Right lobe of liver (tissue), 4 donors: ENCODE data around the gene ZKSCAN7.

Experiments
- POLR2A ChIP-seq: fragments of 450-650 bp; IDR thresholded peaks from one replicate; pipeline ENCODE4 v1.6.1; 2017; ENCODE audit warnings: antibody characterized with exemption, mild to moderate bottlenecking
- TF ChIP-seq, protein P1 (sequence below), 4 donors: fragments of 200-600 bp in 3 of 4; fragments of 450-650 bp in 1 of 4; IDR thresholded peaks; one replicate each; pipeline versions ENCODE4 v1.5.1 to v1.8.0; 2016 to 2022; ENCODE audit warnings: antibody characterized with exemption in 4 of 4, mild to moderate bottlenecking in 2 of 4
- donor health status: DM: no; HTN: no; CAD: no.
- donor health status: DM: no; HTN: no; CAD: no.
- donor health status: DM: no; HTN: yes; CAD: no.

DNA sequence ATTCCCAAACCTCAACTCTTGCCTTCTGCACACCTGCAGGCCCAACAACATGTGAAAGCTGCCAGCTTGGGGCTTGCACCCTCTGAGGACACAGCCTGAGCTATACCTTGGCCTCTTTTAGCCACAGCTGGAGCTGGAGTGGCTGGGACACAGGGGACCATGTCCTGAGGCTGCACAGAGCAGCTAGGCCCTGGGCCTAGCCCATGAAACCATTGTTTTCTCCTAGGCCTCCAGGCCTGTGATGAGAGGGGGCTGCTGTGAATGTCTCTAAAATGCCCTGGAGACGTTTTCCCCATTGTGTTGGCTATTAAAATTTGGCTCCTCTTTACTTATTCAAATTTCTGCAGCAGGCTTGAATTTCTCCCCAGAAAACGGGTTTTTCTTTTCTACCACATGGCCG is 7.2 kb downstream of the ZKSCAN7 start:
- TF ChIP-seq, protein P1, sequence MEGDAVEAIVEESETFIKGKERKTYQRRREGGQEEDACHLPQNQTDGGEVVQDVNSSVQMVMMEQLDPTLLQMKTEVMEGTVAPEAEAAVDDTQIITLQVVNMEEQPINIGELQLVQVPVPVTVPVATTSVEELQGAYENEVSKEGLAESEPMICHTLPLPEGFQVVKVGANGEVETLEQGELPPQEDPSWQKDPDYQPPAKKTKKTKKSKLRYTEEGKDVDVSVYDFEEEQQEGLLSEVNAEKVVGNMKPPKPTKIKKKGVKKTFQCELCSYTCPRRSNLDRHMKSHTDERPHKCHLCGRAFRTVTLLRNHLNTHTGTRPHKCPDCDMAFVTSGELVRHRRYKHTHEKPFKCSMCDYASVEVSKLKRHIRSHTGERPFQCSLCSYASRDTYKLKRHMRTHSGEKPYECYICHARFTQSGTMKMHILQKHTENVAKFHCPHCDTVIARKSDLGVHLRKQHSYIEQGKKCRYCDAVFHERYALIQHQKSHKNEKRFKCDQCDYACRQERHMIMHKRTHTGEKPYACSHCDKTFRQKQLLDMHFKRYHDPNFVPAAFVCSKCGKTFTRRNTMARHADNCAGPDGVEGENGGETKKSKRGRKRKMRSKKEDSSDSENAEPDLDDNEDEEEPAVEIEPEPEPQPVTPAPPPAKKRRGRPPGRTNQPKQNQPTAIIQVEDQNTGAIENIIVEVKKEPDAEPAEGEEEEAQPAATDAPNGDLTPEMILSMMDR (IDR thresholded peaks at IDR 0.05) = no peak
- no peak for TF ChIP-seq POLR2A
